GM21619 (cell line): ENCODE measurements around the gene PCDHGB6.
"Not testable (repeated sequence)": the region's sequence is repeated elsewhere in the genome, so short reads cannot be mapped to it uniquely, and the experiment has no call there.

Experiments
- ATAC-seq: cut with Tn5 transposase; IDR thresholded peaks from one replicate; pipeline ENCODE4 v1.9.1; 2021; ENCODE audit not compliant: unreplicated experiment

Gene PCDHGB6

GRCh38 chr5:141388661-141389060 lies 19.2 kb upstream of the PCDHGB6 start:
- no peak for ATAC-seq

DNA sequence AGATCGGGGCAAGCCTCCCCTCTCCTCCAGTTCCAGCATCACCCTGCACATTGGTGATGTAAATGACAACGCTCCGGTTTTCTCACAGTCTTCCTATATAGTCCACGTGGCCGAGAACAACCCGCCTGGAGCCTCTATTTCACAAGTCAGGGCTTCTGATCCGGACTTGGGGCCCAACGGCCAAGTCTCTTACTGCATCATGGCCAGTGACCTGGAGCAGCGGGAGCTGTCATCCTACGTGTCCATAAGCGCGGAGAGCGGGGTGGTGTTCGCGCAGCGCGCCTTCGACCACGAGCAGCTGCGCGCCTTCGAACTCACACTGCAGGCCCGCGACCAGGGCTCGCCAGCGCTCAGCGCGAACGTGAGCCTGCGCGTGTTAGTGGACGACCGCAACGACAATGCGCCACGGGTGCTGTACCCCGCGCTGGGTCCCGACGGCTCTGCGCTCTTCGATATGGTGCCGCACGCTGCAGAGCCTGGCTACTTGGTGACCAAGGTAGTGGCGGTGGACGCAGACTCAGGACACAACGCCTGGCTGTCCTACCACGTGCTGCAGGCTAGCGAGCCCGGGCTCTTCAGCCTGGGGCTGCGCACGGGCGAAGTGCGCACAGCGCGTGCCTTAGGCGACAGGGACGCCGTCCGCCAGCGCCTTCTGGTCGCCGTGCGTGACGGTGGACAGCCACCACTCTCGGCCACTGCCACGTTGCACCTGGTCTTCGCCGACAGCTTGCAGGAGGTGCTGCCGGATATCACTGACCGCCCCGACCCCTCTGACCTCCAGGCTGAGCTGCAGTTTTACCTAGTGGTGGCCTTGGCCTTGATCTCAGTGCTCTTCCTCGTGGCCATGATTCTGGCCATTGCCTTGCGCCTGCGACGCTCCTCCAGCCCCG lies 18.4 kb upstream of the PCDHGB6 start:
- ATAC-seq: no peak

DNA sequence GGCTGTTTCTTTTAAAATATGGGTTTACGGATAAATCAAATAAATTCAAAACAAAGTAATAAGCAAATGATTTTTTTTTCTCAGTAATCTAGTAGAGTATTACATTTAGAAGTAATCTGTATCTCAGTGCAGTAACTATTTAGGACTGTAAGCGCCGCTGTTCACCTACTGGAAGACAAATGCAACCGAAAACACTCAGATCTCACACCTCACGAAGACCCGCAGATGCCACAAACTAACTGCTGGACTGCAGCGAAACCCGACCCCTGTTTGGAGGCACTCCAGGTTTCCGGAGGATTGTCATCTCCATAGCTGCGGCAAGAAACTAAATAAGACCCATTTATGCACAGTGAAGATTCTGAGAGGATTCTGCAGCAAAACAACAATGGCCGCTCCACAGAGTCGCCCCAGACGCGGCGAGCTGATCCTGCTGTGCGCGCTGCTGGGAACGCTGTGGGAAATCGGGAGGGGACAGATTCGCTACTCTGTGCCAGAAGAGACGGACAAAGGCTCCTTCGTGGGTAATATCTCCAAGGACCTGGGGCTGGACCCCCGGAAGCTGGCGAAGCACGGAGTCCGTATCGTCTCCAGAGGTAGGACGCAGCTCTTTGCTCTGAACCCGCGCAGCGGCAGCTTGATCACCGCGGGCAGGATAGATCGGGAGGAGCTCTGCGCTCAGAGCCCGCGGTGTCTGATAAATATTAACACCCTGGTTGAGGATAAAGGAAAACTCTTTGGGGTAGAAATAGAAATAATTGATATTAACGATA lies 15.2 kb upstream of the PCDHGB6 start, which contains the start of gene PCDHGA8:
PCDHGA8 (plus strand) TSS at position 205 of the 770 bp plus-strand sequence; CDS start at position 386, 181 bp downstream.
- ATAC-seq: no peak

DNA sequence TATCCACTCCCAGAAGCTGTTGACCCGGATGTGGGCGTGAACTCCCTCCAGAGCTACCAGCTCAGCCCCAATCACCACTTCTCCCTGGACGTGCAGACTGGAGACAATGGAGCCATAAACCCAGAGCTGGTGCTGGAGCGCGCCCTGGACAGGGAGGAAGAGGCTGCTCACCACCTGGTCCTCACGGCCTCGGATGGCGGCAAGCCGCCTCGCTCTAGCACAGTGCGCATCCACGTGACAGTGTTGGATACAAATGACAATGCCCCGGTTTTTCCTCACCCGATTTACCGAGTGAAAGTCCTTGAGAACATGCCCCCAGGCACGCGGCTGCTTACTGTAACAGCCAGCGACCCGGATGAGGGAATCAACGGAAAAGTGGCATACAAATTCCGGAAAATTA lies 14.6 kb upstream of the PCDHGB6 start:
- no peak for ATAC-seq

DNA sequence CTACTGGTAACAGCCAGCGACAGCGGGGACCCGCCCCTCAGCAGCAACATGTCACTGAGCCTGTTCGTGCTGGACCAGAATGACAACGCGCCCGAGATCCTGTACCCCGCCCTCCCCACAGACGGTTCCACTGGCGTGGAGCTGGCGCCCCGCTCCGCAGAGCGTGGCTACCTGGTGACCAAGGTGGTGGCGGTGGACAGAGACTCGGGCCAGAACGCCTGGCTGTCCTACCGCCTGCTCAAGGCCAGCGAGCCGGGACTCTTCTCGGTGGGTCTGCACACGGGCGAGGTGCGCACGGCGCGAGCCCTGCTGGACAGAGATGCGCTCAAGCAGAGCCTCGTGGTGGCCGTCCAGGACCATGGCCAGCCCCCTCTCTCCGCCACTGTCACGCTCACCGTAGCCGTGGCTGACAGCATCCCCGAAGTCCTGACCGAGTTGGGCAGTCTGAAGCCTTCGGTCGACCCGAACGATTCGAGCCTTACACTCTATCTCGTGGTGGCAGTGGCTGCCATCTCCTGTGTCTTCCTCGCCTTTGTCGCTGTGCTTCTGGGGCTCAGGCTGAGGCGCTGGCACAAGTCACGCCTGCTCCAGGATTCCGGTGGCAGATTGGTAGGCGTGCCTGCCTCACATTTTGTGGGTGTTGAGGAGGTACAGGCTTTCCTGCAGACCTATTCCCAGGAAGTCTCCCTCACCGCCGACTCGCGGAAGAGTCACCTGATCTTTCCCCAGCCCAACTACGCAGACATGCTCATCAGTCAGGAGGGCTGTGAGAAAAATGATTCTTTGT lies 13.2 kb upstream of the PCDHGB6 start:
- not testable (repeated sequence) for ATAC-seq

DNA sequence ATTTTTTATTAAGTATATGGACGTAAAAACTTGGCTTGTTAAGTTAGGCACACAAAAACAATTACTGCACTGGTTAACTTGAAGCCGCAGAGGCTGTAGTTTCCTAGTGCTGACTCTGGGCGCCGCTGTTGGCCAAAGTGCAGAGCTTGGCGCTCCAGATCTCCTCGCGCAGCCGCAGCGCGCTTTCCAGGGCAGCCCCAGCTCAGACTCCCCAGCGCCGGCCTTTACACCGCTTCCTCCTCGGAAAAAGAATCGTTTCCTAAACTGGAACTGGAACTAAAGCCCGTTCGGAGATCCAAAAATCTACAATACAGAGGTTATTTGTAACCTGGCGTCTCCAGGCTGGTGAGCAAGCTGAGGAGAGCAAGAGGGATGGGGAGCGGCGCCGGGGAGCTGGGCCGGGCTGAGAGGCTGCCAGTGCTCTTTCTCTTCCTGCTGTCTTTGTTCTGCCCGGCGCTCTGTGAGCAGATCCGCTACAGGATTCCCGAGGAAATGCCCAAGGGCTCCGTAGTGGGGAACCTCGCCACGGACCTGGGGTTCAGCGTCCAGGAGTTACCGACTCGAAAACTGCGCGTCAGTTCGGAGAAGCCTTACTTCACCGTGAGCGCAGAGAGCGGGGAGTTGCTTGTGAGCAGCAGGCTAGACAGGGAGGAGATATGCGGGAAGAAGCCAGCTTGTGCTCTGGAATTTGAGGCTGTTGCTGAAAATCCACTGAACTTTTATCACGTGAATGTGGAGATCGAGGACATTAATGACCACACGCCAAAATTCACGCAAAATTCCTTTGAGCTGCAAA lies 9.9 kb upstream of the PCDHGB6 start, which contains the start of gene PCDHGB5:
PCDHGB5 (plus strand) TSS at position 192 of the 796 bp plus-strand sequence; CDS start at position 373, 181 bp downstream.
- peak; percentile 99 for ATAC-seq

DNA sequence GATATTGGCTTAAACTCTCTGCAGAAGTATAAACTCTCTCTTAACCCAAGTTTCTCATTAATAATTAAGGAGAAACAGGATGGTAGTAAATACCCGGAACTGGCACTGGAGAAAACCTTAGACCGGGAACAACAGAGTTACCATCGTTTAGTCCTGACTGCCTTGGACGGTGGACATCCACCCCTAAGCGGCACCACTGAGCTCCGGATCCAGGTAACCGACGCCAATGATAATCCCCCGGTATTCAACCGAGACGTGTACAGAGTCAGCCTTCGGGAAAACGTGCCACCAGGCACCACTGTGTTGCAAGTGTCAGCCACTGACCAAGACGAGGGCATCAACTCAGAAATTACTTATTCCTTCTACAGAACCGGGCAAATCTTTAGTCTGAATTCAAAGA lies 9.2 kb upstream of the PCDHGB6 start:
- no peak for ATAC-seq

DNA sequence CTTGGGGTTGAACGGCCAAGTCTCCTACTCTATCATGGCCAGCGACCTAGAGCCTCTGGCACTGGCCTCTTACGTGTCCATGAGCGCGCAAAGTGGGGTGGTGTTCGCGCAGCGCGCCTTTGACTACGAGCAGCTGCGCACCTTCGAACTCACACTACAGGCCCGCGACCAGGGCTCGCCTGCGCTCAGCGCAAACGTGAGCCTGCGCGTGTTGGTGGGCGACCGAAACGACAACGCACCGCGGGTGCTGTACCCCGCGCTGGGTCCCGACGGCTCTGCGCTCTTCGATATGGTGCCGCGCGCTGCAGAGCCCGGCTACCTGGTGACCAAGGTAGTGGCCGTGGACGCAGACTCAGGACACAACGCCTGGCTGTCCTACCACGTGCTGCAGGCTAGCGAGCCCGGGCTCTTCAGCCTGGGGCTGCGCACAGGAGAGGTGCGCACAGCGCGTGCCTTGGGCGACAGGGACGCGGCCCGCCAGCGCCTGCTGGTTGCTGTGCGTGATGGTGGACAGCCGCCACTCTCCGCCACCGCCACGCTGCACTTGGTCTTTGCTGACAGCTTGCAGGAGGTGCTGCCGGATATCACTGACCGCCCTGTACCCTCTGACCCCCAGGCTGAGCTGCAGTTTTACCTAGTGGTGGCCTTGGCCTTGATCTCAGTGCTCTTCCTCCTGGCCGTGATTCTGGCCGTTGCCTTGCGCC lies 8.1 kb upstream of the PCDHGB6 start:
- ATAC-seq: no peak

GRCh38 chr5:141402553-141403243 lies 5.1 kb upstream of the PCDHGB6 start, which contains the start of gene PCDHGA9:
Gene PCDHGA9 (plus strand): TSS chr5:141402778. CDS start chr5:141402953, 175 bp downstream.
- ATAC-seq: no peak

- no peak for ATAC-seq
Observed at GRCh38 chr5:141403387-141403786, 4.4 kb upstream of the PCDHGB6 start.

DNA sequence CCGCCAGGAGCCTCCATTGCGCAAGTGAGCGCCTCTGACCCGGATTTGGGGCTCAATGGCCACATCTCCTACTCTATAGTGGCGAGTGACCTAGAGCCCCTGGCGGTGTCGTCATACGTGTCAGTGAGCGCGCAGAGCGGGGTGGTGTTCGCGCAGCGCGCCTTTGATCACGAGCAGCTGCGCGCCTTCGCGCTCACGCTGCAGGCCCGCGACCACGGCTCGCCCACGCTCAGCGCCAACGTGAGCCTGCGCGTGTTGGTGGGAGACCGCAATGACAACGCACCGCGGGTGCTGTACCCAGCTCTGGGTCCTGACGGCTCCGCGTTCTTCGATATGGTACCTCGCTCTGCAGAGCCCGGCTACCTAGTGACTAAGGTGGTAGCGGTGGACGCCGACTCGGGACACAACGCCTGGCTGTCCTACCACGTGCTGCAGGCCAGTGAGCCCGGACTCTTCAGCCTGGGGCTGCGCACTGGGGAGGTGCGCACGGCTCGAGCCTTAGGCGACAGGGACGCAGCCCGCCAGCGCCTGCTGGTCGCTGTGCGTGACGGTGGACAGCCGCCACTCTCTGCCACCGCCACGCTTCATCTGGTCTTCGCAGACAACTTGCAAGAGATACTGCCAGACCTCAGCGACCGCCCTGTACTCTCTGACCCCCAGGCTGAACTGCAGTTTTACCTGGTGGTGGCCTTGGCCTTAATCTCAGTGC lies 1.9 kb downstream of the PCDHGB6 start:
- ATAC-seq: no peak

- no peak for ATAC-seq
Observed at GRCh38 chr5:141411575-141411974, 3.8 kb downstream of the PCDHGB6 start.

GRCh38 chr5:141412854-141413539 lies 5.2 kb downstream of the PCDHGB6 start, which contains the start of gene PCDHGA10:
Gene PCDHGA10 (plus strand): TSS chr5:141412987. CDS start chr5:141413176, 189 bp downstream.
- ATAC-seq: peak; percentile 68

DNA sequence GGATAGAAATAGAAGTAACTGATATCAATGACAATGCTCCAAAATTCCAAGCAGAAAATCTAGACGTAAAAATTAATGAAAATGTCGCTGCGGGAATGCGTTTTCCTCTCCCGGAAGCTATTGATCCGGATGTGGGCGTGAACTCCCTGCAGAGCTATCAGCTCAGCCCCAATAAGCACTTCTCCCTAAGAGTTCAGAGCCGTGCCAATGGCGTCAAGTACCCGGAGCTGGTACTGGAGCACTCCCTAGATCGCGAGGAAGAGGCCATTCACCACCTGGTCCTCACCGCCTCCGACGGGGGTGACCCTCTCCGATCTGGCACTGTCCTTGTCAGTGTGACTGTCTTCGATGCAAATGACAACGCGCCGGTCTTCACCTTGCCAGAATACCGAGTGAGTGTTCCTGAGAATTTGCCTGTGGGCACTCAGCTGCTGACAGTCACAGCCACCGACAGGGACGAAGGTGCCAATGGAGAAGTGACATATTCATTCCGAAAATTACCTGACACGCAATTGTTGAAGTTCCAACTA lies 5.8 kb downstream of the PCDHGB6 start:
- ATAC-seq: no peak

DNA sequence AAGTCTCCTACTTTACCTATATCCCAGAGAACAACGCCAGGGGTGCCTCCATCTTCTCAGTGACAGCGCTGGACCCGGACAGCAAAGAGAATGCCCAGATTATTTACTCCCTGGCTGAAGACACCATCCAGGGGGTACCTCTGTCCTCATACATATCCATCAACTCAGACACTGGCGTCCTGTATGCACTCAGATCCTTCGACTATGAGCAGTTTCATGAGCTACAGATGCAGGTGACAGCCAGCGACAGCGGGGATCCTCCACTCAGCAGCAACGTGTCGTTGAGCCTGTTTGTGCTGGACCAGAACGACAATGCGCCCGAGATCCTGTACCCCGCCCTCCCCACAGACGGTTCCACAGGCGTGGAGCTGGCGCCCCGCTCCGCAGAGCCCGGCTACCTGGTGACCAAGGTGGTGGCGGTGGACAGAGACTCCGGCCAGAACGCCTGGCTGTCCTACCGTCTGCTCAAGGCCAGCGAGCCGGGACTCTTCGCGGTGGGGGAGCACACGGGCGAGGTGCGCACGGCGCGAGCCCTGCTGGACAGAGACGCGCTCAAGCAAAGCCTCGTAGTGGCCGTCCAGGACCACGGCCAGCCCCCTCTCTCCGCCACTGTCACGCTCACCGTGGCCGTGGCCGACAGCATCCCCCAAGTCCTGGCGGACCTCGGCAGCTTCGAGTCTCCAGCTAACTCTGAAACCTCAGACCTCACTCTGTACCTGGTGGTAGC lies 6.9 kb downstream of the PCDHGB6 start:
- not testable (repeated sequence) for ATAC-seq

- not testable (repeated sequence) for ATAC-seq
Observed at GRCh38 chr5:141415275-141415618, 7.4 kb downstream of the PCDHGB6 start.
